Middle frontal gyrus (tissue), 1 donor: ENCODE results near the gene RASSF7.

ENCODE experiments used
- DNase-seq: peaks from one replicate; pipeline ENCODE4 v3.0.0-alpha.2; 2015; ENCODE audit warnings: low spot score; ENCODE audit errors: extremely low spot score

Gene RASSF7

GRCh38 chr11:532986-533585 is 27.7 kb upstream of the RASSF7 start:
- DNase-seq = no peak

GRCh38 chr11:533586-534395 is 27.0 kb upstream of the RASSF7 start:
- DNase-seq = no peak

- no peak for DNase-seq
Observed at GRCh38 chr11:534396-535209, 26.2 kb upstream of the RASSF7 start.

- DNase-seq = no peak
Observed at GRCh38 chr11:535210-535518, 25.6 kb upstream of the RASSF7 start.

- peak; percentile 89 for DNase-seq
Observed at GRCh38 chr11:535519-536454, 25.0 kb upstream of the RASSF7 start, which contains the start of gene HRAS. TSS of gene HRAS (minus strand) at chr11:535576.

- DNase-seq = no peak
Observed at GRCh38 chr11:536841-537621, 23.7 kb upstream of the RASSF7 start, which contains the start of gene LRRC56. TSS of gene LRRC56 (plus strand) at chr11:537527. CDS start at chr11:540685, 3,158 bp downstream.

GRCh38 chr11:537622-538430 is 22.9 kb upstream of the RASSF7 start:
- no peak for DNase-seq

GRCh38 chr11:538431-539051 is 22.2 kb upstream of the RASSF7 start:
- no peak for DNase-seq

GRCh38 chr11:539971-540481 is 20.7 kb upstream of the RASSF7 start:
- no peak for DNase-seq

GRCh38 chr11:540583-541432 is 20.0 kb upstream of the RASSF7 start:
- no peak for DNase-seq

- no peak for DNase-seq
Observed at GRCh38 chr11:541433-541885, 19.3 kb upstream of the RASSF7 start.

- DNase-seq = no peak
Observed at GRCh38 chr11:544817-545166, 16.0 kb upstream of the RASSF7 start.

- no peak for DNase-seq
Observed at GRCh38 chr11:545171-545570, 15.6 kb upstream of the RASSF7 start.

GRCh38 chr11:548700-549603 is 11.8 kb upstream of the RASSF7 start:
- no peak for DNase-seq

GRCh38 chr11:550021-550745 is 10.6 kb upstream of the RASSF7 start:
- no peak for DNase-seq

- DNase-seq = no peak
Observed at GRCh38 chr11:550746-551085, 10.1 kb upstream of the RASSF7 start.
